Lower leg skin (tissue), 3 donors: Measurements from ENCODE around the gene CD84.

Experiments used
- POLR2A ChIP-seq, 2 donors: fragments of 450-650 bp; IDR thresholded peaks; one replicate each; pipeline ENCODE4 v1.6.1; 2016 to 2017; ENCODE audit warnings: antibody characterized with exemption in 2 of 2, mild to moderate bottlenecking in 1 of 2, moderate library complexity in 1 of 2
- TF ChIP-seq, protein P1 (sequence below), 3 donors: fragments of 450-650 bp; IDR thresholded peaks; one replicate each; pipeline ENCODE4 v1.5.1; 2016; ENCODE audit warnings: antibody characterized with exemption in 3 of 3, mild to moderate bottlenecking in 3 of 3, moderate library complexity in 2 of 3

DNA sequence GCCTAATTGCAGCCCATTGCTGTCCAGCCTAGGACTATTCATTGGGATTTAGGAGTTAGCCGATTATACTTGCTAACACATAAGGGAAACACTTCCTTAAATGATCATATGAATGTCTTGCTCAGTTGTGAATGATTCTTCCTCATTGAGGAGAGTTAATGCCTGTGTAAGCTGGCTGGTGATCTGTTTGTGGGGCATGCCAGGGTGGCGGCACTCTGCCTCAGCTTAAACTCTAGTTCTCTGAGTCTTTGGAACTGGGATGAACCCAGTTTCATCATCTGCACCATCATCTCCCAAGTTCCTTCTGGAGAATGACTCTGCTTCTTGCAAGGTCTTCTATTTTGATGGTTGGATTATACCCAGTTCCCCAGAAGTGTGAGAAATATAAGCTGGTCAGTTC, 32.4 kb downstream of the CD84 start:
- TF ChIP-seq, protein P1, sequence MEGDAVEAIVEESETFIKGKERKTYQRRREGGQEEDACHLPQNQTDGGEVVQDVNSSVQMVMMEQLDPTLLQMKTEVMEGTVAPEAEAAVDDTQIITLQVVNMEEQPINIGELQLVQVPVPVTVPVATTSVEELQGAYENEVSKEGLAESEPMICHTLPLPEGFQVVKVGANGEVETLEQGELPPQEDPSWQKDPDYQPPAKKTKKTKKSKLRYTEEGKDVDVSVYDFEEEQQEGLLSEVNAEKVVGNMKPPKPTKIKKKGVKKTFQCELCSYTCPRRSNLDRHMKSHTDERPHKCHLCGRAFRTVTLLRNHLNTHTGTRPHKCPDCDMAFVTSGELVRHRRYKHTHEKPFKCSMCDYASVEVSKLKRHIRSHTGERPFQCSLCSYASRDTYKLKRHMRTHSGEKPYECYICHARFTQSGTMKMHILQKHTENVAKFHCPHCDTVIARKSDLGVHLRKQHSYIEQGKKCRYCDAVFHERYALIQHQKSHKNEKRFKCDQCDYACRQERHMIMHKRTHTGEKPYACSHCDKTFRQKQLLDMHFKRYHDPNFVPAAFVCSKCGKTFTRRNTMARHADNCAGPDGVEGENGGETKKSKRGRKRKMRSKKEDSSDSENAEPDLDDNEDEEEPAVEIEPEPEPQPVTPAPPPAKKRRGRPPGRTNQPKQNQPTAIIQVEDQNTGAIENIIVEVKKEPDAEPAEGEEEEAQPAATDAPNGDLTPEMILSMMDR (IDR thresholded peaks at IDR 0.05) = no peak
- TF ChIP-seq POLR2A (IDR thresholded peaks at IDR 0.05) = no peak
